ENCODE data around the gene CEL.
"Not testable (repeated sequence)": the region's sequence is repeated elsewhere in the genome, so short reads cannot be mapped to it uniquely, and the experiment has no call there.

CEL gene

GRCh38 chr9:133086212-133086860 lies 24.6 kb downstream of the CEL start:
- not testable (repeated sequence) for DNase-seq (ENCODE audit: low read depth in 2 of 2)

DNA sequence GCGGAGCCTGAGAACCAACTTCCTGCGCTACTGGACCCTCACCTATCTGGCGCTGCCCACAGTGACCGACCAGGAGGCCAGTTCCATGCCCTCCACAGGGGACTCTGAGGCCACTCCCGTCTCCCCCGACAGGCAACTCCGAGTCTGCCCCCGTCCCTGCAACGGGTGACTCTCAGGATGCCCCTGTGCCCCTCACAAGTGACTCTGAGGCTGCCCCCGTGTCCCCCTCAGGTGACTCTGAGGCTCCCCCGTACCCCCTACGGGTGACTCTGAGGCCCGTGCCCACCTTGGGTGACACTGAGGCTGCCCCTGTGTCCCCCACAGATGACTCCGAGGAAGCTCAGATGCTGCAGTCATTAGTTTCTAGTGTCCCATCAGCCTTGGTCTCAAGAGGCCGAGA lies 25.1 kb downstream of the CEL start:
- DNase-seq (ENCODE audit: low read depth in 2 of 2): no peak

DNA sequence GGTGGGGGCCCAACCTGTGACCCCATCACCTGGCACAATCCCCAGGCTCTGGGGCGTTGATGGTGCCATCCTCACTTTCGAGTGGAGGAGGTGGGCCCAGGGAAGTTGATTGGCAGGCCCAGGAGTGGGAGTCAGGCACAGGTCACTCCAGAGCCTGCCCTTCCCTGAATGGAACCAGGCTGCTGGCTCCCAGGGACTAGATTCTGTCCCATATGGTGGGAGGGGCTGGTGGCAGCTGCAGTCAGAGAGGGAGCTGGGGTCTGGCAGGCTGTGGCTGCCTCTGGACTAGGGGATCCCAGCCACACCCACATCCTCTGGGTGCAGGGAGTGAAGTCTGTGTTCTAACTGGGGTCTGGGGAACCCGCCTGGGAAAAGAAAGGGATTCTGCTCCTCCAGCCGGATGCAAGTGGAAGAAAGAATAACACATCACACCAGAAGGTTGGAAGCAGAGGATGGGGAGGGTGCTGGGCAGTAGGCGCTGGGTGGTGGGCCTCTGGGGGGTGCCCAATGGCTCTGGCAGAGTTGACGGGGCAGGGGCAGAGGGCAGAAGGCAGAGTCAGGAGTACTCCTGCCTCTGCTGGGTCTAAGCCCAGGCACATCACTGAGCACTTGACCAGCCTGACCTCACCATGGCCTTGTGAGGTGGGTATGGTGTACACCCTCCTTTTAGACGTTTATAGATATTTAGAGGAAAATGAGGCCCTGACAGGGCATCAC lies 25.8 kb downstream of the CEL start:
- DNase-seq (ENCODE audit: low read depth in 2 of 2): no peak

DNA sequence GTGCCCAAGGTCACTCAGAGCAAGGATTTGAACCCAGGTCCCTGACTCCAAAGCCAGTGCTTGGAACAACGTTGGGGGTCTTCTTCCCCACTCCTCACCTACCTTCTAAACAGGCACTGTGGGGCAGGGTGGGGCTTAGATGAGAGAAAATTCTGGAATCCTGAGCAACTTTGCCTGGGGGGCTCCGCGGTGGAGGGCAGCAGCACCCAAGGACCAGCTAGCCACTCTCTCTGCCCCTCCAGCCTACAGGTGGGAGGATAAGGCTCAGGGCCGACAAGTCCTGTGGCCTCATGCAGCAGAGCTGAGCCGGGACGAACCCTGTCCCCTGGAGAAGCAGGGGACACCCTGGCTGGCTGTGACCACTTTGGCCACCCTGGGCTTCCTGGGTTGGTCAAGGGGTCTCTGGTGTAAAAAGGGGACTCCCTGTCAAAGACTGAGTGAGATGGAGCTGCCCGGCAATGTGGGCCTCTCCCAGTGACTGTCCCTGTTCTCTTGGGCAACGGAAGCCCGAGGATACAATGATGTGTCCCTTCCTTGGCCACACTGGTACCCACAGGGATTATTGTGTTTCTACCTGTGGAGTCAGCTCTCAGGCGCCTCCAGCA lies 26.5 kb downstream of the CEL start:
- no peak for DNase-seq (ENCODE audit: low read depth in 2 of 2)

- DNase-seq (ENCODE audit: low read depth in 2 of 2): no peak
These were observed 27.0 kb downstream of the CEL start for GRCh38 chr9:133088756-133089155.

DNA sequence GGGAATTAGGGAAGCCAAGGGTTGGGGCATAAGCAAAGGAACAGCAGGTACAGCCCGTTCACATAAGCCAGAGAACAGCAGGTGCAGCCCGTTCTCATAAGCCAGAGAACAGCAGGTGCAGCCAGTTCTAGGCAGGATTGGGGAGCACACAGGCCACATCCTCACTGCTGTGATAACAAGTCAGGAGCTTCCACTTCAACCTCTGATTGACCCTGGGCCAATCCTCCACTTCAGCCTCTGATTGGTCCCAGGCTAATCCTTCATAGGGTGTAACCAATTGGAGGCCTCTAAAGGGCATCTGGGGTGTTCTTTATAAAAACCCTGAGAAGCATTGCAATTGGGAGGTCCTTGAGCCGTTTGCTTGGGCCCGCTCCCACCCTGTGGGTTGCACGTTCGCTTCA lies 27.5 kb downstream of the CEL start:
- no peak for DNase-seq (ENCODE audit: low read depth in 2 of 2)

- no peak for DNase-seq (ENCODE audit: low read depth in 2 of 2)
These were observed 28.4 kb downstream of the CEL start for GRCh38 chr9:133090187-133090586.

GRCh38 chr9:133090752-133091385 lies 29.1 kb downstream of the CEL start:
- no peak for DNase-seq (ENCODE audit: low read depth in 2 of 2)

GRCh38 chr9:133094351-133094750 lies 32.6 kb downstream of the CEL start:
- not testable (repeated sequence) for DNase-seq (ENCODE audit: low read depth in 2 of 2)

DNA sequence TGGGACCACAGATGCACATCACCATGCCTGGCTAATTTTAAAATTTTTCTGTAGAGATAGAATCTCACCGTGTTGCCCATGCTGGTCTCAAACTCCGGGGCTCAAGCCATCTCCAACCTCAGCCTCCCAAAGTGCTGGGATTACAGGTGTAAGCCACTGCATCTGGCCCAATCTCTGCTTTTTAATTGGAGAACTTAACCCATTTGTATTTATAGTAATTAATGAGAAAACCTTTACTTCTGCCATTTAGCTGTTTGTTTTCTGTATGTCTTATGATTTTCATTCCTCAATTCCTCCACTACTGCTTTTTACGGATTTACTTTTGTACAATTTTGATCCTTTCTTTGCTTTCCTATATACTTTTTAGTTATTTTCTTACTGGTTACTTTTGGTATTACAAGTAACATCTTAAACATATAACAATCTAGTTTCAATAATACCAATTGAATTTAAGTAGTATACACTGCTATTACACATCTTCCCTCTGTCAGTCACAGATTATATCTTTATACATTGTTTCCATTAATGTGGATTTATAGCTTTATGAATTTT lies 33.1 kb downstream of the CEL start:
- no peak for DNase-seq (ENCODE audit: low read depth in 2 of 2)

- DNase-seq (ENCODE audit: low read depth in 2 of 2): no peak
These were observed 36.4 kb downstream of the CEL start for GRCh38 chr9:133098104-133098754.

- no peak for DNase-seq (ENCODE audit: low read depth in 2 of 2)
These were observed 37.1 kb downstream of the CEL start for GRCh38 chr9:133098871-133099270.

DNA sequence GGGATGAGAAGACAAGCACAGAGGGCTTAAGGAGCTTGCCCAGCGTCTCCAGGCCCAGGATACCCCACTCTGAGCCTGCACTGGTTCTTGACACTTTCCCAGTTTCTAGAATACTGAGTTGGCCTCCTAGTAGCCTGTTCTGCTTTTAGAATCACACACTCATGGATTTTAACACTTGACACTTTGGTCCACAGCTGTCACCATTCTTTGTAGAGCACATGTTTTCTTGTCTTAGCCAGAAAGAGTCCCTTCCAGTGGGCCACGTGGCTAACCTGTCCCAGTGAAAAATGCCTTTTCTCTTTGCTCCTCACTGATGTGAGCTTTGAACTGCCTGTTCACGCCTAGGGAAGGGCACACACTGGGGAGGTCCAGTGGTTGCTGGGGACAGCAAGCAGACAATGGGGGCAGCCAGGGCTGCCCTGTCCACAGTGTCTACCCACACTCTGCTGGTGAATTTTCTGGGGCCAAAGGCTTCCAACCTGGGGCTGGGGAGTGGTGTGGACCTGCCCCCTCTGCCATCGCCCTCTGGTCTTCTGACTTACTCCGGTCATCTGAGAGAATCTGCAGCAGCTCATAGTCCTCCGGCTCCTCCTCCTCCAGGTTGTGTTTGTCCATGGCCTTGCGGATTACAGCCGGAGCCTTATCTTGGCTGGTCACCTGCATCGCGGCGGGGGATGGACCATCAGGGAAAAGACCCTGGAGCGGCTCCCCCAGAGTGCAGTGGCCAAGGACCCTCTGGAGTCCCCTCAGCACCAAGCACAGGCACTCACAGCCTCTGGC lies 38.1 kb downstream of the CEL start:
- no peak for DNase-seq (ENCODE audit: low read depth in 2 of 2)

- no peak for DNase-seq (ENCODE audit: low read depth in 2 of 2)
These were observed 39.0 kb downstream of the CEL start for GRCh38 chr9:133100506-133101355.

DNA sequence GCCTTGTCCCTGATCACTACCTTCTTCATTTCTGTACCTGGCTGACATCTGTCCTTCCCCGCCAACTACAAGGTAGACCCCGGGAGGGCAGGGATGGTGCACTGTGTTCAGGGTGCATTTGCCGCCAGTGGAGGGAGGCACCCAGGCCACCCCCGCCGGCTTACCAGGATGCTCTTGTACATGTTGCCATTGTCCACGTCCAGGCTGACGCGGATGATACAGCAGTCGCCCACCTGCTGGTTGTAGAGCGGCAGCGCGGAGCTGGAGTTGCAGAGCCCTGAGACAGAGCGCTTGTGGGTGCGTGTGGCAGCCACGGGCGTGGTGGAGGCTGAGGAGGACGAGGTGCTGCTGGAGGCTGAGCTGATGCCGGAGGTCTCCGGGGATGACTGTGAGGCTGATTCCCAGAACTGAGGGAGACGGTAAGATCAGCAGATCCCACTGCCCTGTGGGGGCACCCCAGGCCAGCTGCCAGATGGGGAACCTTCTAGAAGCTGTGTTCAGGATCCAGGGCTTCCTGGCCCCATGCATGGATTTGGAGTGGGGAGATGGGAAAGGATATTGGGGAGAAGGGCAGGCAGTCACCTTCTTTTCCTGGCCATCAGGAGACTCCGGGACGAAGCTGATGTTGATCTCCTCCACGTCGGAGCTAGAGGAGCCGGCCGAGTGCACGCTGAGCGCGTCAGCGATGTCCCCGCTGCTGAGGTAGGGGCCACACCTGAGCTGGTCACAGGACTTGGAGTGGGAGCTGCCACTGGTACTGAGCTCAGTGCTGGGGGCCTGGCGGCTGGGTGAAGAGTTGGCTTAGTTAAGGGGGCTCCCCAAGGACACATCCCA lies 39.8 kb downstream of the CEL start:
- no peak for DNase-seq (ENCODE audit: low read depth in 2 of 2)

DNA sequence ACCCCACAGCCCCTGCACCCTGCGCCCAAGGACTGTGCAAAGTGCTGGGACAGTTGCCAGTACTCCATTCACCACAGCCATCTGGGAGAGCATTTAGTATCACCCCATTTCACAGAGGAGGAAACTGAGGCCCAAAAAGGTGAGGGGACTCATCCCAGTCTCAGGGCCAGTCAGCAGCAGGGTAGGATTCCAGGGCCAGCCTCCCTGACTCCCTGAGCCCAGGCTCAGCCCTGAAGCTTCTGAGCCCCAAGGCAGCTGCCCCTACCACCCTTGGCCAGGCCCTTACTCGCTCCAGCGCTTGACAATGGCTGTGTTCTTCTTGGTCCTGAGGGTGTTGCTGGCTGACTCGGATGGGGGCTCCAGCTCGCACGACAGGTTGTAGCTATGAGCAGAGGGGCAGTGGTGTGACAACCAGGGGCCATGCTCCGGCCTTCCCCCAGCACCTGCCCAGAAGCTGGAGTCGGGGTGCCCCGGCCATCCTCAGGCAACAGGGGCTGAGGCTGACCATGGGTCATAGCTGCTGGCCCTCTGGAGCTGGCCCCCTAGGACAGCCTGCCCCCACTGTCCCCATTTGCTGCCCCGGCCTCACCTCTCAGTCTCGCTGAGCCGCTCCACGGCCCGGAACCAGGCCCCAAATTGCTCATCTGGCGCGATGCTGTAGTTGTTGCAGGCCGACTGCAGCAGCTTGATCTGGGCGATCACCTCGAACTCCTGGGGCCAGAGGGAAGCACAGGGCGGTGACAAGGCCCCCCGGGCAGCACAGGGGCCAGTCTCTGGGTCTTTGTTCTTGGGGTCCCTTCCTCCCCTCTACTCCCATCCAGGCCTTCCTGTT lies 40.6 kb downstream of the CEL start:
- DNase-seq (ENCODE audit: low read depth in 2 of 2): no peak

- peak in 1 of 2 donors; percentile 45 for DNase-seq (ENCODE audit: low read depth in 2 of 2)
These were observed 41.6 kb downstream of the CEL start for GRCh38 chr9:133103183-133103986.

Measured in stimulated activated CD4-positive, alpha-beta T cell treated with anti-CD3 and anti-CD28 coated beads, Interleukin-4, amount 100 ng/mL, for 48 hours (primary cell).